Stimulated activated CD4-positive, alpha-beta T cell treated with anti-CD3 and anti-CD28 coated beads, TNF-alpha, amount 100 ng/mL, for 24 hours (primary cell): ENCODE results near the gene VDAC1.
"Not testable (repeated sequence)": the region's sequence is repeated elsewhere in the genome, so short reads cannot be mapped to it uniquely, and the experiment has no call there.

Experiments used
- DNase-seq, 3 experiments: peaks; one replicate each; pipeline ENCODE4 v3.0.0-alpha.2; 2020; ENCODE audit warnings: low read depth in 3 of 3

The VDAC1 gene

GRCh38 chr5:133995883-133996563, 8.8 kb downstream of the VDAC1 start:
- DNase-seq = no peak

GRCh38 chr5:133995341-133995740, 9.4 kb downstream of the VDAC1 start:
- DNase-seq = no peak

- no peak for DNase-seq
These were observed 9.8 kb downstream of the VDAC1 start for GRCh38 chr5:133994990-133995333.

GRCh38 chr5:133994297-133994989, 10.3 kb downstream of the VDAC1 start:
- DNase-seq = no peak

- DNase-seq = no peak
These were observed 11.4 kb downstream of the VDAC1 start for GRCh38 chr5:133993185-133993936.

- DNase-seq = no peak
These were observed 12.2 kb downstream of the VDAC1 start for GRCh38 chr5:133992429-133993155.

- DNase-seq = no peak
These were observed 13.4 kb downstream of the VDAC1 start for GRCh38 chr5:133991171-133991910.

GRCh38 chr5:133990396-133990795, 14.4 kb downstream of the VDAC1 start:
- DNase-seq = no peak

- DNase-seq = no peak
These were observed 19.1 kb downstream of the VDAC1 start for GRCh38 chr5:133985540-133986180.

GRCh38 chr5:133983674-133984073, 21.1 kb downstream of the VDAC1 start:
- DNase-seq = no peak

GRCh38 chr5:133981714-133982113, 23.1 kb downstream of the VDAC1 start:
- no peak for DNase-seq

- DNase-seq = no peak
These were observed 24.1 kb downstream of the VDAC1 start for GRCh38 chr5:133980652-133981051.

GRCh38 chr5:133978943-133979342, 25.8 kb downstream of the VDAC1 start:
- DNase-seq = no peak

GRCh38 chr5:133977858-133978257, 26.9 kb downstream of the VDAC1 start:
- DNase-seq = no peak

GRCh38 chr5:133977161-133977787, 27.5 kb downstream of the VDAC1 start:
- no peak for DNase-seq

GRCh38 chr5:133975546-133975945, 29.2 kb downstream of the VDAC1 start:
- not testable (repeated sequence) for DNase-seq

GRCh38 chr5:133974142-133974541, 30.6 kb downstream of the VDAC1 start:
- no peak for DNase-seq

- DNase-seq = no peak
These were observed 34.4 kb downstream of the VDAC1 start for GRCh38 chr5:133970325-133970909.

GRCh38 chr5:133969654-133970324, 35.0 kb downstream of the VDAC1 start:
- no peak for DNase-seq
